ENCODE results near the gene BEGAIN. TPM values are rescaled to one million over a fixed set of nuclear protein-coding genes. Genes with fewer than 3 reads are reported as not detected.

BEGAIN gene
- total RNA-seq, 2 donors from 2014 or later: 2.5 to 5.1 TPM

DNA sequence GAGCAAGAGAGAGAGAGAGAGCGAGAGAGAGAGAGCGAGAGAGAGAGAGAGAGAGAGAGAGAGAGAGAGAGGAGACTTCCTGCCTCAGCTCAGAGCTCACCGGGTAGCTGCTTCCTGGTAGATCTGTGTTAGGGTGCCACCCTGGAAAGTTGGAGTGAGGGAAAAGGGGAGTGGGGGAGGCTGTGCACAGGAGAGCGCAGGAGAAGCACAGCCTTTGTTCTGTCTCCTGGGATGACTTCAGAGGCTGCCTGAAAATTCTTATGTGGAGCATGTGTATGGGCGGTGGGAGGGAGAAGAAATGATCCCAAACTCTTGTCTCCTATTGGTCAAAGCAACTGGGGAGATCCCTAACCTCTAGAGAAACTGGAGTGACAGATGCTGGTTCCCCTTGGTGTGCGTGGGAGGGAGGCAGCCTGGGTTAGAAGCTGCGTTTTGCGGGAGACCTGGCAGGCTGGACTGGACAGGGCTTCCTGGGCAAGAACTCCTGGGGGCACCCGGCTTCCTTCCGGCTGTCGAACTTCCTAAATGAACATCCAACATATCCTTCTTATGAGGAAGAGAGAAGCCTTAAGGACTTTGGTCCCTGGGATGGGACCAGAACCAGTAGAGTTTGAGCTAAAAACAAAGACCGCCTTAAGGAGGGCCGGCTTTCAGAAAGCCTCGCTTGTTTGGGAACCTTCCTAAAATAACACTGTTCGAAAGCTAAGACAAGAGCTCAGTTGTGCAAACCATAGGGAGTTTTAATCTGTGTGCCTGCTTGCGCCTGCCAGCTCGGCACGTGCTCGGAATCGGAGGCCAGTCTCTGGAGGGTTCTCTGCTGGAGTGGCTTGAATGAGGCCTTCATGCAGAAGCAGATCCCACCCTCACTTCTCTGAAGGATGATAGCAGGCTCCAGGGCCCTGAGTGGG is 30.4 kb upstream of the BEGAIN start:
- Histone ChIP-seq H3K4me1 (replicated peaks) (no peaks in the 10 kb centered on the region), H3K36me3 (no peaks in the 10 kb centered on the region), H3K9me3 (no peaks in the 10 kb centered on the region), H3K4me3 (no peak overlapping the region), H3K27me3 (replicated peaks; ENCODE audit: insufficient read depth) (no peaks in the 10 kb centered on the region), H3K27ac (no peak overlapping the region)
- intact Hi-C loops (cut with DNase I): no loop called here
- WGBS: 51% methylated on average over 20 of the region's 20 CpGs
- no peak for TF ChIP-seq CTCF (IDR thresholded peaks at IDR 0.05)
- no peak for TF ChIP-seq POLR2A (IDR thresholded peaks at IDR 0.05)
- no peak for TF ChIP-seq POLR2AphosphoS5 (IDR thresholded peaks at IDR 0.05)
- DNase-seq (ENCODE audit: low spot score): no peak

DNA sequence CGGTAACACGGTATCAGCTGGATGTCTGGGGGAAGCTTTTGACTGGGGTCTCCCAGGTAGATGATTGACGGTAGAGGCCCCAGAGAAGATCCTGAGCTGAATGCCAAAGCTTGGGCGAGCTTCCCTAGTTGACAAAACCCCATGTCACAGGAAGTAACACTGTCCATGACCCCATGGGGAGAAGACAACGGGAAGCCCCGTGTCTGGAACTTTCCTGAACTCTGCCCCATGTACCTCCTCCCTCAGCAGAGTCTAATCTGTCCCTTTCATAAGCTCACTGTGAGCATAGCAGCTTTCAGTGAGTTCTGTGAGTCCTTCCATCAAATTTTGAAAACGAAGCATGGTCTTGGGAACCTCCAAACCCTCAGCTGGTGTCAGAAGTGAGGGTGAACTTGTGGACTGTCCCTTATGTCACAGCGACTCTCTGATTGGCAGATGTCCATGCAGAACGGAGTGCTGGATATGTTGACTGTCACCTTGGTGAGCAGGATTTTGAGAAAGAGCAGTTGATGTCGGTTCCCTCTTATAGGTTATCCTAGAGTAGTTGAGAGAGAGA is 29.7 kb upstream of the BEGAIN start:
- Histone ChIP-seq H3K27me3 (replicated peaks; ENCODE audit: insufficient read depth) (no peaks in the 10 kb centered on the region), H3K36me3 (no peaks in the 10 kb centered on the region), H3K27ac (no peak overlapping the region), H3K4me3 (no peak overlapping the region), H3K4me1 (replicated peaks) (no peaks in the 10 kb centered on the region), H3K9me3 (no peaks in the 10 kb centered on the region)
- no peak for TF ChIP-seq POLR2AphosphoS5 (IDR thresholded peaks at IDR 0.05)
- no peak for TF ChIP-seq CTCF (IDR thresholded peaks at IDR 0.05)
- TF ChIP-seq POLR2A (IDR thresholded peaks at IDR 0.05): no peak
- intact Hi-C loops (cut with DNase I): no loop called here
- no peak for DNase-seq (ENCODE audit: low spot score)
- WGBS: 67% methylated on average over 10 of the region's 10 CpGs

- no peak for DNase-seq (ENCODE audit: low spot score)
Measured at GRCh38 chr14:100615736-100616695, 28.8 kb upstream of the BEGAIN start.

DNA sequence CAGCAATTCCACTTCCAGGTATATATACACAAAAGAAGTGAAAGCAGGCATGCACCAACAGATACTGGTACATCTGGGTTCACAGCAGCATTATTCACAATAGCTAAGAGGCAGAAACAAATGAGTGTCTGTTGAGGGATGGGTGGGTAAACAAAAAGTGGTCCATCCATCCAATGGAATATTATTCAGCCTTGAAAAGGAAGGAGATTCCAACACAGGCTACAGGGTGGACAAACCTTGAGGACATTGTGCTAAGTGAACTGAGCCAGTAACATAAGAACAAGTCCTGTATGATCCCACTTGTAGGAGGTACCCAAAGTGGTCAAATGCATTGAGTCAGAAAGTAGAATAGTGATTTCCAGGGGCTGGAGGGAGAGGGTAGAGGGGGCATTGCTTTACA is 27.6 kb upstream of the BEGAIN start:
- DNase-seq (ENCODE audit: low spot score): no peak
- H3K4me3 ChIP-seq: no peak overlapping the region
- H3K9me3 ChIP-seq: no peaks in the 10 kb centered on the region
- intact Hi-C loops (cut with DNase I): no loop called here
- TF ChIP-seq CTCF (IDR thresholded peaks at IDR 0.05) (no peak), POLR2AphosphoS5 (IDR thresholded peaks at IDR 0.05) (no peak), POLR2A (IDR thresholded peaks at IDR 0.05) (no peak)
- no peaks in the 10 kb centered on the region for H3K27me3 ChIP-seq (replicated peaks; ENCODE audit: insufficient read depth)
- no peaks in the 10 kb centered on the region for H3K36me3 ChIP-seq
- no peak overlapping the region for H3K27ac ChIP-seq
- no peaks in the 10 kb centered on the region for H3K4me1 ChIP-seq (replicated peaks)

More at GRCh38 chr14:100615736-100616695, 28.8 kb upstream of the BEGAIN start:
- H3K36me3 ChIP-seq: no peaks in the 10 kb centered on the region
- intact Hi-C loops (cut with DNase I): no loop called here
- no peak overlapping the region for H3K4me3 ChIP-seq
- H3K27ac ChIP-seq: no peak overlapping the region
- H3K4me1 ChIP-seq (replicated peaks): no peaks in the 10 kb centered on the region
- TF ChIP-seq POLR2AphosphoS5 (IDR thresholded peaks at IDR 0.05) (no peak), POLR2A (IDR thresholded peaks at IDR 0.05) (no peak), CTCF (IDR thresholded peaks at IDR 0.05) (no peak)
- 89% methylated on average over 25 of the region's 25 CpGs for WGBS
- no peaks in the 10 kb centered on the region for H3K27me3 ChIP-seq (replicated peaks; ENCODE audit: insufficient read depth)
- no peaks in the 10 kb centered on the region for H3K9me3 ChIP-seq

Measured in prostate gland (tissue), 2 donors.